Hepatocyte (in vitro differentiated cells): ENCODE data around the gene TRPV3. TPM values are rescaled to one million over a fixed set of nuclear protein-coding genes. Genes with fewer than 3 reads are reported as not detected.
"Not testable (repeated sequence)": the region's sequence is repeated elsewhere in the genome, so short reads cannot be mapped to it uniquely, and the experiment has no call there.

ENCODE experiments used
- DNase-seq: peaks from one replicate; pipeline ENCODE4 v3.0.0-alpha.2; 2016; ENCODE audit warnings: low spot score
- H2AFZ ChIP-seq: fragments of 200-600 bp; sonication (generic); 2 replicates; pipeline ENCODE4 v1.6.0; 2016; ENCODE audit warnings: antibody characterized with exemption, mild to moderate bottlenecking
- H3K27ac ChIP-seq: fragments of 200-600 bp; sonication (generic); 2 replicates; pipeline ENCODE4 v1.5.1; 2016; ENCODE audit warnings: mild to moderate bottlenecking
- H3K27me3 ChIP-seq: fragments of 200-600 bp; sonication (generic); 2 replicates; pipeline ENCODE4 v1.6.1; 2016
- H3K36me3 ChIP-seq: fragments of 200-600 bp; sonication (generic); replicated peaks from 2 replicates; pipeline ENCODE4 v1.5.1; 2016; ENCODE audit warnings: low read depth; ENCODE audit not compliant: insufficient read depth
- H3K4me1 ChIP-seq: fragments of 200-600 bp; sonication (generic); 2 replicates; pipeline ENCODE4 v1.5.1; 2016; ENCODE audit warnings: mild to moderate bottlenecking, moderate library complexity; ENCODE audit not compliant: insufficient read depth
- H3K4me2 ChIP-seq: fragments of 200-600 bp; sonication (generic); 2 replicates; pipeline ENCODE4 v1.6.0; 2016
- H3K4me3 ChIP-seq: fragments of 200-600 bp; sonication (generic); 2 replicates; pipeline ENCODE4 v1.5.1; 2016; ENCODE audit warnings: mild to moderate bottlenecking
- H3K79me2 ChIP-seq: fragments of 200-600 bp; sonication (generic); 2 replicates; pipeline ENCODE4 v1.6.0; 2017; ENCODE audit warnings: mild to moderate bottlenecking
- H3K9me2 ChIP-seq: fragments of 200-600 bp; sonication (generic); replicated peaks from 2 replicates; pipeline ENCODE4 v1.6.0; 2017; ENCODE audit warnings: mild to moderate bottlenecking; ENCODE audit not compliant: insufficient read depth
- H3K9me3 ChIP-seq: fragments of 200-600 bp; sonication (generic); 2 replicates; pipeline ENCODE4 v1.5.1; 2016; ENCODE audit warnings: low read depth, mild to moderate bottlenecking
- H4K20me1 ChIP-seq: fragments of 200-600 bp; sonication (generic); 2 replicates; pipeline ENCODE4 v1.6.0; 2016; ENCODE audit warnings: mild to moderate bottlenecking; ENCODE audit not compliant: insufficient read depth, poor library complexity, severe bottlenecking
- EZH2 ChIP-seq: fragments of 200-600 bp; sonication (generic); IDR thresholded peaks from 2 replicates; pipeline ENCODE4 v1.6.1; 2016; ENCODE audit warnings: antibody characterized with exemption, mild to moderate bottlenecking, borderline replicate concordance
- EZH2phosphoT487 ChIP-seq: fragments of 200-600 bp; sonication (generic); IDR thresholded peaks from one replicate; pipeline ENCODE4 v1.6.1; 2018; ENCODE audit warnings: antibody characterized with exemption, mild to moderate bottlenecking, low read depth, moderate library complexity; ENCODE audit not compliant: unreplicated experiment, severe bottlenecking
- WGBS: methylation state at CpG from one replicate; pipeline ENCODE4 v1.1.6; 2016; ENCODE audit warnings: low lambda C conversion rate; ENCODE audit errors: missing lambda C conversion rate; 5-methylcytosine and 5-hydroxymethylcytosine counted together
- polyA plus RNA-seq: library from polyadenylated mRNA; unstranded; fragments of >200 nt; fragmentation: Nextera tagmentation; extraction: Ambion mirVana; gene quantifications from 2 replicates; pipeline ENCODE4 v1.2.1, GENCODE V29; 2016
- total RNA-seq: library from RNA; depleted of rRNA; stranded (reverse); fragments of >200 nt; gene quantifications from 2 replicates; pipeline ENCODE4 v1.2.3, GENCODE V29; 2014
- TF ChIP-seq, protein P1 (sequence below): fragments of 200-600 bp; sonication (generic); IDR thresholded peaks from 2 replicates; pipeline ENCODE4 v1.5.1; 2016; ENCODE audit warnings: antibody characterized with exemption, mild to moderate bottlenecking; ENCODE audit not compliant: poor library complexity

TRPV3 gene
- total and polyA plus RNA-seq, 2 experiments from 2014 or later = 1.4 to 2.6 TPM

DNA sequence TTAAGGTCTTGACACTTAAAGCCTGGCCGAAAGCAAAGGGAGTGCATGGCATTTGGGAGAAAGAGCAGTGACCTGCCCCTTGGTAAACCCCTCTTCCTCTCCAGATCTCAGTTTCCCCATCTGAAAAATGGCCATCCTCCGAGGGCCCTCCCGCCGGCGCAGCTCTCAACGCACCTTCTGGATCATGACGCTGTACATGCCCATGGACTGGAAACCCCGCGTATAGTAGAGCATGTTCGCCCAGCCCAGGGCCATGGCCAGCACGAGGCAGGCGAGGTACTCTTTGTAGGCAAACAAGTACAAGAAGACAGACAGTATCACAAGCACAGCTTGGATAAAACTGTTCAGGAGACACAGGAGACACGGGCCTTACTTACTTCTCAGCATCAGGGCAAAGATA is 33.6 kb downstream of the TRPV3 start:
- no peaks in the 10 kb centered on the region for H3K9me2 ChIP-seq
- H3K4me1 ChIP-seq = peaks cover 1% of the 10 kb centered on the region
- no peaks in the 10 kb centered on the region for H3K27me3 ChIP-seq
- H3K4me2 ChIP-seq = no peak overlapping the region
- TF ChIP-seq EZH2 = no peak
- TF ChIP-seq, protein P1, sequence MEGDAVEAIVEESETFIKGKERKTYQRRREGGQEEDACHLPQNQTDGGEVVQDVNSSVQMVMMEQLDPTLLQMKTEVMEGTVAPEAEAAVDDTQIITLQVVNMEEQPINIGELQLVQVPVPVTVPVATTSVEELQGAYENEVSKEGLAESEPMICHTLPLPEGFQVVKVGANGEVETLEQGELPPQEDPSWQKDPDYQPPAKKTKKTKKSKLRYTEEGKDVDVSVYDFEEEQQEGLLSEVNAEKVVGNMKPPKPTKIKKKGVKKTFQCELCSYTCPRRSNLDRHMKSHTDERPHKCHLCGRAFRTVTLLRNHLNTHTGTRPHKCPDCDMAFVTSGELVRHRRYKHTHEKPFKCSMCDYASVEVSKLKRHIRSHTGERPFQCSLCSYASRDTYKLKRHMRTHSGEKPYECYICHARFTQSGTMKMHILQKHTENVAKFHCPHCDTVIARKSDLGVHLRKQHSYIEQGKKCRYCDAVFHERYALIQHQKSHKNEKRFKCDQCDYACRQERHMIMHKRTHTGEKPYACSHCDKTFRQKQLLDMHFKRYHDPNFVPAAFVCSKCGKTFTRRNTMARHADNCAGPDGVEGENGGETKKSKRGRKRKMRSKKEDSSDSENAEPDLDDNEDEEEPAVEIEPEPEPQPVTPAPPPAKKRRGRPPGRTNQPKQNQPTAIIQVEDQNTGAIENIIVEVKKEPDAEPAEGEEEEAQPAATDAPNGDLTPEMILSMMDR = no peak
- no peak for TF ChIP-seq EZH2phosphoT487
- H2AFZ ChIP-seq = no peak overlapping the region
- H3K9me3 ChIP-seq = no peaks in the 10 kb centered on the region
- H4K20me1 ChIP-seq = no peaks in the 10 kb centered on the region
- no peak overlapping the region for H3K27ac ChIP-seq
- H3K79me2 ChIP-seq = no peaks in the 10 kb centered on the region
- H3K36me3 ChIP-seq = no peaks in the 10 kb centered on the region
- WGBS = 88% methylated on average over 13 of the region's 13 CpGs
- no peak for DNase-seq
- H3K4me3 ChIP-seq = no peak overlapping the region

DNA sequence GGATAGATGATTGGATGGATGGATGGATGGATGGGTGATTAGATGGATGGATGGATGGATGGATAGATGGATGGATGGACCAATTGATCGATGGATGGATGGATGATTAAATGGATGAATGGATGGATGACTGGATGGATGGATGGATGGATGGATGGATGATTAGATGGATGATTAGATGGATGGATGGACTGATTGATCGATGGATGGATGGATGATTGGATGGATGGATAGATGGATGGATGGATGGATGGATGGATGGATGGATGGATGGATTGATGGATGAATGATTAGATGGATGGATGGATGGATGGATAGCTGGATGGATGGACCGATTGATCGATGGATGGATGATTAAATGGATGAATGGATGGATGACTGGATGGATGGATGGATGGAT is 38.1 kb downstream of the TRPV3 start:
- H2AFZ ChIP-seq, H4K20me1 ChIP-seq, H3K27ac ChIP-seq, H3K4me1 ChIP-seq, H3K36me3 ChIP-seq, H3K79me2 ChIP-seq, H3K9me2 ChIP-seq, H3K9me3 ChIP-seq, H3K4me2 ChIP-seq, H3K4me3 ChIP-seq, H3K27me3 ChIP-seq, DNase-seq: not testable (repeated sequence)
- 100% methylated on average over 1 of the region's 4 CpGs for WGBS

DNA sequence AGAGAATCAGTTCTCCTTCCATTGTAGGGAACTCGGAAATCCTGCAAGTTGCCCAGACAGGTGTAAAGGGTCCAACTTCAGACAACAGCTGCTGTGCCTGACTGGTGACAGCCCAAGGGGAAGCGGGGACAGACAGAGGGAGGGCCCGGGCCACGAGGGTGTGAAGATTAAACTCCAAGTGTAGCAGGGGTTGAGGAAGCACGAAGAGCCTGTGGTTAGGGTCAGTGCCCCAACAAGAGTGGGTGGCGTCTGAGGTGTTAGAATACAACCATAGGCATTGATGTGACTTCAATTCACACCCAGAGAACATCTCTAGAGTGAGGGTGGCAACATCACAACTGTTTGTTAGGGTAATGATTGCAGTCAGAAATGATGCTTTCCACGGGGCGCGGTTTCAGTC is 42.7 kb downstream of the TRPV3 start:
- Histone ChIP-seq H3K9me2 (no peaks in the 10 kb centered on the region), H3K27ac (no peak overlapping the region), H3K9me3 (no peaks in the 10 kb centered on the region), H3K36me3 (no peaks in the 10 kb centered on the region), H3K4me2 (no peak overlapping the region), H4K20me1 (no peaks in the 10 kb centered on the region), H3K4me1 (no peaks in the 10 kb centered on the region), H3K79me2 (no peaks in the 10 kb centered on the region), H2AFZ (no peak overlapping the region), H3K27me3 (no peaks in the 10 kb centered on the region), H3K4me3 (no peak overlapping the region)
- no peak for DNase-seq
- no peak for TF ChIP-seq EZH2
- WGBS = 89% methylated on average over 9 of the region's 9 CpGs

DNA sequence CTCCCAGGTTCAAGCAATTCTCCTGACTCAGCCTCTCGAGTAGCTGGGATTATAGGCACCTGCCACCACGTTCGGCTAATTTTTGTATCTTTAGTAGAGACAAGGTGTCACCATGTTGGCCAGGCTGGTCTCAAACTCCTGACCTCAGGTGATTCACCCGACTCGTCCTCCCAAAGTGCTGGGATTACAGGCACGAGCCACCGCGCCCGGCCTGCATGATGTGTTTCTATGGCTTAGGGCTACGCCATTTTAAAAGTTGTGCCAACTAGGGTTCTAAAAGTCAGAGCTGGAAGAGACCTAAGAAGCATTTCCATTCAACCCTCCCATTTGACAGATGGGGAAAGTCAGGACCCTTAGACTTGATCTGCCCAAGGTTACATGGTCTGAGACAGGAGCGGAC is 43.4 kb downstream of the TRPV3 start:
- H3K4me3 ChIP-seq = not testable (repeated sequence)

DNA sequence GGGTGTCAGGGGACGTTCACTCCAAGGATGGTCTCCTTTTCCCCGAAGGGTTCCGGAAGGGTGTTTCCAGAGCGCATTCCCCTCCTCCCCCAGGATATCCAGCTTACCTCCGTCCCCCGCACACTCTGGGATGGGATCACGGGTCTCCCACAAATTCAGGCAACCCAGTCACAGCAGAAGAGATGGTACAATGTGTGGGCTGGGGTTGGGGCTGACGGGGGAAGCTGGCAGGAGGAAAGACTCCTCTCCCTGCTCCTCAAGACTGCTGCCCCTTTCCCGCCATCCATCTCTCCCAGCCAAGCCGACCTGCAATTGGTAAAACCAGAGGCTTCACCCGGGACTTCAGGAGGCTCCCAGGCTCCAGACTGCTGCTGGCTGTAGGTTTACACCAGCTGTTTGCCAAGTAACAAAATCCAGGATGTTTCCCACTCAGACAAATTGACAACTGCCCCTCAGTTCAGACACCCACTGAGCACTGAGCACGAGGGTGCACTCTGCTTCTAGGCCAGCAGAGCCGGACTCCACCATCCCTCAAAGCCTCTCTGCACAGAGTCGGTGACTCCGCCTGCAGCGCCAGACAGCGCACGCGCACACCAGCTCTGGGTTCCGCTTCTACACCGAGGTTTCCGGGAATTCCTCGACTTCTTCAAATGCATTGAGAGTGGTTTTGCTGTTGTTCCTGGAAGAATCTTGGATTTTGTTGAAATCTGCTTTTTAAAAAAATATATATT is 44.1 kb downstream of the TRPV3 start:
- Histone ChIP-seq H3K4me3 (no peak overlapping the region), H3K9me2 (no peaks in the 10 kb centered on the region), H3K27me3 (no peaks in the 10 kb centered on the region), H3K27ac (no peak overlapping the region), H3K36me3 (no peaks in the 10 kb centered on the region), H4K20me1 (no peaks in the 10 kb centered on the region), H3K9me3 (no peaks in the 10 kb centered on the region), H2AFZ (no peak overlapping the region), H3K4me2 (no peak overlapping the region), H3K79me2 (no peaks in the 10 kb centered on the region), H3K4me1 (no peaks in the 10 kb centered on the region)
- DNase-seq = no peak
- 91% methylated on average over 23 of the region's 23 CpGs for WGBS
- TF ChIP-seq, protein P1 = no peak
- TF ChIP-seq EZH2 (no peak), EZH2phosphoT487 (no peak)

More for the DNA sequence above, 43.4 kb downstream of the TRPV3 start:
- H3K9me2 ChIP-seq, H3K79me2 ChIP-seq, H3K36me3 ChIP-seq, H3K4me1 ChIP-seq, H3K9me3 ChIP-seq, H2AFZ ChIP-seq, H3K4me2 ChIP-seq, H3K27me3 ChIP-seq, H3K27ac ChIP-seq, H4K20me1 ChIP-seq, DNase-seq: not testable (repeated sequence)
- 97% methylated on average over 11 of the region's 11 CpGs for WGBS
